Muscle of back (tissue), 13 donors: Measurements from ENCODE around the gene PSPN. TPM values are rescaled to one million over a fixed set of nuclear protein-coding genes. Genes with fewer than 3 reads are reported as not detected.

Experiments
- DNase-seq, 3 donors: peaks; one replicate each; pipeline versions ENCODE4 v3.0.0 to v3.0.0-alpha.2; 2013
- long read RNA-seq, 9 donors: transcript quantifications; one replicate each; lab custom pipeline, GENCODE V29; 2026
- polyA plus RNA-seq, 10 donors: library from polyadenylated mRNA; unstranded; fragments of 120-200 nt; gene quantifications; one replicate each; pipeline ENCODE4 v1.2.1, GENCODE V29; 2013; ENCODE audit not compliant: insufficient read length in 10 of 10

PSPN gene, protein sequence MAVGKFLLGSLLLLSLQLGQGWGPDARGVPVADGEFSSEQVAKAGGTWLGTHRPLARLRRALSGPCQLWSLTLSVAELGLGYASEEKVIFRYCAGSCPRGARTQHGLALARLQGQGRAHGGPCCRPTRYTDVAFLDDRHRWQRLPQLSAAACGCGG
- polyA plus RNA-seq: 1 to 10 TPM in 4 of 10 donors, under 1 TPM in 6; 0.69 to 1.3 (median 0.94) TPM
- long read RNA-seq, donor 1, transcript PSPN-202 (1 exons, 3,911 nt): major isoform, 8 of 8 reads
- long read RNA-seq, donor 1, partial matches to known transcripts: 0 of 8 reads
- long read RNA-seq, donor 1, other reads (novel, unspliced or antisense): 0 of 8 reads
- long read RNA-seq, donor 2, partial matches to known transcripts: 0 of 3 reads
- long read RNA-seq, donor 2, other reads (novel, unspliced or antisense): 0 of 3 reads
- long read RNA-seq, donor 3: 0 reads
- long read RNA-seq, donor 4, partial matches to known transcripts: 0 of 4 reads
- long read RNA-seq, donor 4, other reads (novel, unspliced or antisense): 0 of 4 reads
- long read RNA-seq, donor 5, transcript PSPN-202 (1 exons, 3,911 nt): major isoform, 5 of 5 reads
- long read RNA-seq, donor 5, partial matches to known transcripts: 0 of 5 reads
- long read RNA-seq, donor 5, other reads (novel, unspliced or antisense): 0 of 5 reads
- long read RNA-seq, donor 6, transcript PSPN-202 (1 exons, 3,911 nt): major isoform, 13 of 13 reads
- long read RNA-seq, donor 6, partial matches to known transcripts: 0 of 13 reads
- long read RNA-seq, donor 6, other reads (novel, unspliced or antisense): 0 of 13 reads
- long read RNA-seq, donor 7, transcript PSPN-202 (1 exons, 3,911 nt): major isoform, 9 of 9 reads
- long read RNA-seq, donor 7, partial matches to known transcripts: 0 of 9 reads
- long read RNA-seq, donor 7, other reads (novel, unspliced or antisense): 0 of 9 reads
- long read RNA-seq, donor 8, transcript PSPN-202 (1 exons, 3,911 nt): major isoform, 6 of 6 reads
- long read RNA-seq, donor 8, partial matches to known transcripts: 0 of 6 reads
- long read RNA-seq, donor 8, other reads (novel, unspliced or antisense): 0 of 6 reads
- long read RNA-seq, donor 9, partial matches to known transcripts: 0 of 1 reads
- long read RNA-seq, donor 9, other reads (novel, unspliced or antisense): 0 of 1 reads

DNA sequence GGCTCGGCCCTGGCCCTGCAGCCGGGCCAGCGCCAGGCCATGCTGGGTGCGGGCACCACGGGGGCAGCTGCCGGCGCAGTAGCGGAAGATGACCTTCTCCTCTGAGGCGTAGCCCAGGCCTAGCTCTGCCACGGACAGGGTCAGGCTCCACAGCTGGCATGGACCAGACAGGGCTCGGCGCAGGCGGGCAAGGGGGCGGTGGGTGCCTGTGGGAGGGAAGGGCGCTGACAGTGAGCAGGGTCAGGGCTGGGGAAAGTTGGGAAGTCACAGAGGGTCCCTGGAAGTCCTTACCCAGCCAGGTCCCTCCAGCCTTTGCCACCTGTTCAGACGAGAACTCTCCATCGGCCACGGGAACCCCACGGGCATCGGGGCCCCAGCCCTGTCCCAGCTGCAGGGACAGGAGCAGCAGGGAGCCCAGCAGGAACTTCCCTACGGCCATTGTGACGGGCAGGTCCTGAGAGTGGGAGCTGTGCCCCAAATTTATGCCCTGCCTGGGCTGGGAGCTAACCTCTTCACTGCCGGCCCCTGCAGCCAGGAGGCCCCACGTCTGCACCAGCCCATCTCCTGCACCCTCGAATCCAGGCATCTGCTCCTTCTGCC, at the start of gene PSPN:
Gene PSPN, minus strand, starts transcription at position 523 of the 600 bp plus-strand sequence. Its CDS starts 84 bp downstream, at position 439.
- no peak for DNase-seq

DNA sequence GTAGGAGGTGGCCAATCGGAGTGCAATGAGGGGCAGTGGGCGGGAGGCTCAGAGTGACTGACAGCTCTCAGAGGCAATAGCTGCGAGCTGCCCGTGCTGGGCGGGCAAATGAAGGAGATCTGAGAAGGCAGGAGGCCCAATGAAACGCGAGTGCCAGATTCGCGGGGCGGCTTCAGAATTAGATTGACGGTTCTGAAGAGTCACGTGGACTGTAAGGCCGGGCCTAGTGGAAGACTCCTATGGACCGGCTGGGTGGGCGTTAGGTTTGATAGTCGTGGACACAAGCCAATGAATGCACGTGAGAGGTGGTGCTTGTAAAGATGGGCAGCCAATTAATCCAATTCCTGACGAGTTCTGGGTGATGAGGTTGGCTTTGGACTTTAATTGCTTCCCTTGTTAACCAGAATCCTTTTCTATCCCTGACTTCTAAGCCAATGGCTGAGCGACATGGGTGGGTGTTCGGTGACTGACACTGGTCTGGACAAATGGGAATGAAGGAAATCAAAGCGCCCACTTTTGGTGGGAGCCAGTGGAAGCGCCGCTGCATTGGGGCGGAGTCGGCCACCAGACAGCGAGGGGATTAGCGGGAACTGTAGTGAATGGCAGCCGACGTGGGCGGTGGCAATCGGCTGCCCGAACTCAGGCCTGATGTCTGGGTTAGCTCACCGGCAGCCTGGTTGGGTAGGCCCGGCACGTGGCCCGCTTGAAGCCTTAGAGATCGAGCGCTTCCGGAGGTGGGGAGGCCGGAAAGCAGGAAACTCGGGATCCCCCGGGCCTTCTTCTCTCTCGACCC, 49.4 kb upstream of the PSPN start:
- peak; percentile 100 for DNase-seq

DNA sequence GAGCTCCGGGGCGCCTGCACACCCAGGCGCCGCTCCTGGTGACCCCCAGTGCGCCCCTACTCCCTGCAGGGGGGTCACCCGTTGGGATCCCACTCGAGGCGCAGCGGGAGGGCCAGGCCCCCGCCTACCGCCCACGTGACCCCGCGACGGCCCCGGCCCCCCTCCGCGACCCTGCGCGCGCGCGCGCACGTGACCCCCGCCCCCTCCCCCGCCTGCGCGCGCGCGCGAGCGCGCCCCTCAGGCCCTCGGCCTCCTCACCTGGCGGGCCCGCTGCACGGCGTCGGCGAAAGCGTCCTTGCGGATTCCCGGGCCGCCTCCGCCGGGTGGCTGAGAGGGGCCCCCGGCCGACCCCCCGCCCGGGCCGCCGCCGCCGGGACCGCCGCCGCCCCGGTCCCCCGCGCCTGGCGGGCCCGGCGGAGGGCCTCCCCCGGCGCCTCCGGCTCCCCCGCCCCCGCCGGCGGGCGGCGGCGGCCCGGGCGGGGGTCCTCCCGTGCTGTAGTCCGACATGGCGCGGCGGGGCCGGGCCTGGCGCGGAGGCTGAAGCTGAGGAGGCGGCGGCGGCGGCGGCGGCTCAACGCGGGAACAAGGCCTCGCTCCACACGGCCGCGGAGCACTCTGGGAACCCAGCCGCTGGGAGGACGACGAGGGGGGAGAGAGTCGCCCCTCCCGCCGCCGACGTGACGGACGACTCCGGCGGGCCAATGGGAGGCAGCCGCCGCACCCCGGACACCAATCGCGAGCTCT, 48.6 kb upstream of the PSPN start, which contains the start of gene KHSRP:
Gene KHSRP, minus strand, starts transcription at position 617 of the 744 bp plus-strand sequence. Its CDS starts 110 bp downstream, at position 507.
- DNase-seq: peak in 2 of 3 donors; percentile 32 to 38

DNA sequence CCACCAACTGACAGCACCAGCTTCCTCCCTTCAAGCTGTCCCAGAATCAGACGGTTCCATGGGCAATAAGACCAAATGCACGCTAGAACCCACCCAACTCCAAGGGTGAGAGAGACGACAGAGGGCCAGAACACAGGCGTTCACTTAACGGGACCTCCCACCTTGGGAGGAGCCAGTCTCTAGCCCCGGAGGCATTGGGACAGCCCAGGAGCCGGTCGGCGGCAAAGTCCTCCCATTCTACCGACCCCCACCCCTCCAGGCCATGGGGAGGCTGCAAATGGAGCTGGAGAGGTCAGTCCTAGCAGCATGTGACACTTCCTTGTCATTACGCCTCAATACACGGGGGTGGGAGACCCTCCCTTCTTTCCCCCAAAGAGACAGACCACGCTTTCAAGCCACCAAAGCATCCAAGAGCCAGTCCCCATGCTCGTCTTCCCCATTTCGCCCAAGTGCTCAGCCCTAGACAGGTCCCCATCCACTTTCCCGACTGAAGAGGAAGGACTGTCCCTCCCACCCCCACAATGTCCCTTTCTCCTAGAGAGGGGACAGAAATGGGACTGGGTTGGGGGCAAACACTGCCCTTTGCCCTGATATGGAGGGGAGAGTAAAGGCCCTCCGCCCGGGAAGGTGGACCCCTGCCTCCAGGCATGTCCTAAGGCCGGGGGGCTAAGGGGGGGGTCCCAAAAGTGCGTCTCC, 47.9 kb upstream of the PSPN start:
- peak in 2 of 3 donors; percentile 22 to 70 for DNase-seq

GRCh38 chr19:6421075-6422014, 45.6 kb upstream of the PSPN start:
- no peak for DNase-seq

DNA sequence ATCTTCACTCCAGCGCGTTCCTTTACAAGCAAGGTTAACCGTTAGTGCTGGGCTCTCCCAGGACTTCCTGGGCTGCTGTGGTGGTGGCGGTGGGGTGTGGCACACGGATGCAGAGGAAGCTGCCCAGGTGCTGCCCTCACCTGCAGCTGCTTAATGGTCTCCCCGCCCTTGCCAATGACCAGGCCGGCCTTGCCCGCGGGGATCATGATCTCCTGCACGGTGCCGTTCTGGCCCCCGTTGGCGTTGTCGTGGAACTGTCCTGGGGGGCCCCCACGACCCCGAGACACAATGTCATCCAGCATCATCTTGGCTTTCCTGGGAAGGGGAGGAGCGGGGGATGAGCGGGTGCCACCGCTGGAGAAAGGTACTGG, 42.8 kb upstream of the PSPN start:
- DNase-seq: no peak

- no peak for DNase-seq
Observed at GRCh38 chr19:6417713-6418561, 42.2 kb upstream of the PSPN start.

DNA sequence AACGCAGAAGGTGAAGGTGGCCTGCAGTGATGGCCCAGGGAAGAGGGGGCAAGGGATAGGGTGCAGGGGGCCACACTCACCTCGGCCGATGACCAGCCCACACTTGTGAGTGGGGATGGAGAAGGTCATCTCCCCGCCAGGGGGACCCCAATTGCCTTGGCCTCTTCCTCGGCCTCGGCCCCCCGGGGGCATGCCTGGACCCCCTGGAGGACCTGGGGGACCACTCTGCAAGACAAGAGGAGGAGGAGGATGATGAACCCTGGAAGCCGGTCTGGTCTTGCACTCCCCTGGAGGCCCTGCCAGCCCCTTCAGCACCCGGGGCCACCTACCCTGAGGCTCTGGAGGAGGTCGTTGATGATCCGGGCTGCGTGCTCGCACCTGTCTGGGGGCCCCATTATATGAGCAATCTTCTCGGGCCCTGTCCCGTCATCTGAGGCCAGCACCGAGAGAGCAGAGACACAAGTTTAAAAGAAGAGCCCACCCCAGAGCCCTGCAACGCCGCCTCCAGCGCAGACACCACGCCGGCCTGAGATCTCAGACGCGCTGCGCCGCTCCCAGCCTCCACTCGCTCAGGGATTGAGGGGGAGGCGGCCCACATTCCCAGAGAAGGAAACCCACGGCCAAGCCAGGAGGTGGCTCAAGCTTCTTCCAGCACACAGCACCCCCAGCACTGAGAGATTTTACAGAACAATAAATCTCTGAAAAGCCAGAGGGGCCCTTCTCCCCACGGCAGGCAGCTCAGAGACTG, 41.1 kb upstream of the PSPN start:
- no peak for DNase-seq

DNA sequence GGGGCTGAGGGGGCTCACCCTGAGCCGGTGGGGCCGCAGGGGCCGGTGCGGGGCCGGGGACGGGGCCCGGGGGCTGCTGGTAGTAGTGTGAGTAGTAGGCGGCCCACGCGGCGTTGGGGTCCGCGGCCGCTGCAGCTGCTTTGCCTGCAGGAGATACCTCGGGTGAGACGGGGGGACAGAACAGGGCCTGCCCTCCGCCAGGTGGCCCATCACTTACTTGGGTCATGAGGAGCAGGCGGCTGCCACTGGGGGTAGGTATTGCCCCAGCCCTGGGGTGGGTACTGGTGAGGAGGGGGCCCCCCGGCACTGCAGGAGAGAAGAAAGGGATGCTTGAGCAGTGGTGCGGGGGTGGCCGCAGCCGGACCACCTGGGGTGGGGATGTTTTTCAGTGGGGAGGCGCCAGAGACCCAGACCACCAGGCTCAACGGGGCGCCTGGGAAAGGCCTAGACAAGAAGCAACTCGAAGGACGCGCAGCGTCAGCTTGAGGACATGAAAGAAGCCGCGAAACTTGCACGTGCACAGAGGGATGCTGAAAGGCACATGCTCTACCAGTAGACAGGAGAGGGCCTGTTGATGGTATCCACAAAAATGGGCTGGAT, 40.0 kb upstream of the PSPN start:
- no peak for DNase-seq

DNA sequence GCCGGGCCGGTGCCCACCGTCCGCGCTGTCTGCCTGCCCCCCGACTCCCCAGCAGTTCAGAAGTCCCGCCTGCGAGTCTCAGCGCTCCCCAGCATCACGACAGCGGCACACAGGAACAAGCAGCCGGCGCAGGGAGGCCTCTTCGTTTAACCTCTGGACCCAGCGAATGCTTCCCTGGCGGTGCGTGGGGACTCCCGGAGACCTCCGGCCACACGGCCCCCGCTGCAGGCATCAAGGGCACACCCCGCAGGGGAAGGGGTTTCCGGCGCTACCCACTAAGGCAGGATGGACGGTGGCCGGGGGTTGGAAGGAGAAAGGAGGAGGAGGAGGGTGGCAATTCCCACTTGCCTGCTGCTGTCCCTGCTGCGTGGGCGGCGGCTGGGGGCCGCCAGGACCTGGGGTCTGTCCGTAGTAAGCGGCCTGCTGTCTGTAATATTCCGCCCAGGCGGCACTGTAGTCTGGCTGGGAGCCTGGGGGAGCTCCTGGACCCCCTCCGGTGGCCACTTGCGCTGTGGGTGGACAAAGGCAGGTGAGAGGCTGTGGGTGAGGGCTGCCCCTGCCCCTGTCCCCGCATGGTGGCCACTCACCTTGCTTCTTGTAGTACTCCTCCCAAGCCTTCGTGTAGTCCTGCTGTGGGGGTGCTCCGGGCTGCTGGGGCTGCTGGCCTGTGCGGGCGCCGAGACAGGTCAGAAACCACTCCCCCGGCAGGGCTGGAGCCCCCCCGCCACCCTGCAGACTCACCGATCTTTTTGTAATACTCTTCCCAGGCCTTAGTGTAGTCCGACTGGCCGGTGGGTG, 39.3 kb upstream of the PSPN start:
- no peak for DNase-seq

DNA sequence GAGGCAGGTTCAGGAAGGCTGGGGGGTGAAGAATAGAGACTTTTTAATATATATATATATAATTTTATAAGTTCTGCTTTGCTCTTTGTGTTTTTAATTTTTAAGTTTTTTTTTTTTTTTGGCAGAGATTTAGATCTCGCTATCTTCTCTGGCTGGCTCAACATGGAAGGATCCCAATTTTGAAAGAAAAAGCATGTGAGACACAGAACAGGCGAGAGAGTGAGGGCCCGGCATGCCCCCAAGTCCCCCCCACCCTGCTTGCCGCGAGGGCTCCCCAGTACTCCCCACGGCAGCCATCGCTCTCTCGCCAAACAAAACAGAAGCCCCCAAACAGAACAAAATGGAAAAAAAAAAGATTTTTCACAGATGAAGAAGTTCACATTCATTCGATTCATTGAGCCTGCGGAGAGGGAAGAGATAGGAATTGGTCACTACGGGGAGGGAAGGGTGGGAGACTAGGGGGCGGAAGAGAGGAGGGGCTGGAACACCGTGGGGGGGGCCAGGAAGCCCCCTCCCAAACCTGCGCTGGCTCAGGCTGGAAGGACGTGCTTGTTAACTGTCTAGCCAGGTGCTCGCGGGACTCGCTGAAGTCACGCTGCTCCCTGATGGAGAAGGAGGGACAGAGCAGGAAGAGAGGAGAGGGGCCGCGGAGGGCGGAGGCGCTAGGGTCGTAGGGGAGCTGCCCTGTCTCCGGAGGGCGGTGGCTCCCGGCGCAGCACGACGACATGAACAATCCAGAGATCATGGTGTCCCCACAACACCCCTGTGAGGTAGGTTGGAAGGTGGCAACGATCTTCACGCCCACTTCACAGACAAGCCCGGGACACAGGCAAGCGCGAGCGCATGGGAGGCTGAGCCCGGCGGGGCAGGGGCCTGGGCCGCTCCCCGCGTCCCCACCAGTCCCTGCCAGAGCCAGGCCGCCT, 38.2 kb upstream of the PSPN start:
- peak in 1 of 3 donors; percentile 45 for DNase-seq

- DNase-seq: no peak
Observed at GRCh38 chr19:6413291-6413690, 37.6 kb upstream of the PSPN start.

DNA sequence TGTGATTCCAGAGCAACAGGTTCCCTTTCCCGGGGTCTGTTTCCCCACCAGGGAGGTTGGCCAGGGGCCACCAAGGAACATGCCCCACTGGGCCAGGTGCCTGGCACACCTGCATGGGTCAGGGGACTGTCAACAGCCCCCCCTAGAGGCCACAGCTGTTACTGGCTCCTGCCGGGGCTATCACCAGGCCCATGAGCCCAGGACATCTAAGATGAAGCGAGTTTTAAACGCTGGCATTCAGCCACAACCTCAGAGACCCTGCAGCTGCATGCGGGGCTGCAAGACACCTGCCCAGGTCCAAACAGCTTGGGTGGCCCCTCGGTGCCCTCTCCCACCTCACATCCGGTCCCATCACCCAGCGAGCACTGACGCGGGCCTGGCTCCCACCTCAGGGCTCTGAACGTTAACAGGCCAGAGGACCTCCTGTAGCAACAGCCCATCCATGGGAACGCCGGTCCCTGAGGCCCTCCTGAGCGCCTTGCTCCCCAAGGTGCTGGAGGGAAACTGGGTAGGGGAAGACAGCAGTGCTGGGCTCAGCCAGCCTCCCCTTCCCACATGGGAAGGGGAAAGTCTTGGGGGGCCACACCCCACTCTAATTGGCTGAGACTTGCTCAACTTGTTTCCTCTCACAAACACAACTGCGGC, 36.8 kb upstream of the PSPN start:
- peak in 1 of 3 donors; percentile 56 for DNase-seq
